ENCODE results near the gene ALDH1A3.
A peak's percentile ranks its signal among the peaks of the same experiment; 100 is the strongest.

ALDH1A3 gene

GRCh38 chr15:100859970-100860828 lies 19.4 kb upstream of the ALDH1A3 start:
- DNase-seq = no peak

DNA sequence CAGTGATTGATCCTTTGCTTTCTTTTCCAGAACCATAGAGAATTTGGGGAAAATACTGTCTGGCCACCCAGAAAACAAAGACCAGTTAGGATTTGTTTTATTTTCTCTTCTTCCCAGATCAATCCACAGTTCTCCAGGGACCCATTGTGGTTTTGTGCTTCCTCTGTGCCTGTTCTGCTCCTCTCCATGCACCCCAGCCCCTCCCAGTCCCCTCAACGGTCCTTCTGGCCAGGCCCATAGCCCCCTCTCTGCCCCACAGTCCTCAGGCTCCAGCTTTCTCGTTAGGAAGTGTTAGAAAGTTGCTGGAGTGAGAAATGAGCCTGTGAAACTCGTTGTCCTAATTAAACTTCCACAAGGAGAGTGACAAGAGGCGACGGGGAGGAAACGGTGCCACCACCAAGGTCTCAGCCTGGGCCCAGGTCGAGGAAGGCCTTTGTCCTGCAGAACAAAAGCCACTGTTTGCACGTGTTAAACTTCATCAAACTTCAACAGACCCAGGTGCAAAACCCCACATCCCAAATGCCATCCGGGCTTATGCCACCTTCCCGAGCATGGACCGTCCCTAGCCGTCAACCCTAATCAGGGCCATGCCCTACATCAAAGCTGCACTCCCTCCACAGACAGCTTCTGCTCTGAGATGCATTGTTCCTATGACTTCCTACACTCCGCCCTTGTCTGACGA lies 18.7 kb upstream of the ALDH1A3 start:
- no peak for DNase-seq

- no peak for DNase-seq
Observed at GRCh38 chr15:100861511-100861991, 18.1 kb upstream of the ALDH1A3 start.

DNA sequence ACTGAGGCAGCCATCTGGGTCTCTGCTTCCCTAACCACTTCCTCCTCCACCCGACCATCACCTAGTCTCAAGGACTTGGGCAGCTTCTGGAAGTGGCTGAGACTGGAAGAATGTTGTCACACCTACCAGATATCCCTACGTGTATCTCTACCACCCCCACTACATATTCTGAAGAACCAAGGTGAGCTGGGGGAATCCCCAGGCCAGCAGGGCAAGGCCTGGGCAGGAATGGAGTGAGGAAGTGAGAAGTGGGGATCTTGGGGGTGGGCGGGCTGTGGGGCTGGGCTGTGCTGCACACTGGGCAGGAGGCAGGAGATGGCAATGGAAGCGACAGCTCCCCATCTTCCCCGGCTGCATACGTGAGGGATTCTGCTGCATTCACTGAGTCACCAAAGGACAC lies 17.5 kb upstream of the ALDH1A3 start:
- DNase-seq = no peak

DNA sequence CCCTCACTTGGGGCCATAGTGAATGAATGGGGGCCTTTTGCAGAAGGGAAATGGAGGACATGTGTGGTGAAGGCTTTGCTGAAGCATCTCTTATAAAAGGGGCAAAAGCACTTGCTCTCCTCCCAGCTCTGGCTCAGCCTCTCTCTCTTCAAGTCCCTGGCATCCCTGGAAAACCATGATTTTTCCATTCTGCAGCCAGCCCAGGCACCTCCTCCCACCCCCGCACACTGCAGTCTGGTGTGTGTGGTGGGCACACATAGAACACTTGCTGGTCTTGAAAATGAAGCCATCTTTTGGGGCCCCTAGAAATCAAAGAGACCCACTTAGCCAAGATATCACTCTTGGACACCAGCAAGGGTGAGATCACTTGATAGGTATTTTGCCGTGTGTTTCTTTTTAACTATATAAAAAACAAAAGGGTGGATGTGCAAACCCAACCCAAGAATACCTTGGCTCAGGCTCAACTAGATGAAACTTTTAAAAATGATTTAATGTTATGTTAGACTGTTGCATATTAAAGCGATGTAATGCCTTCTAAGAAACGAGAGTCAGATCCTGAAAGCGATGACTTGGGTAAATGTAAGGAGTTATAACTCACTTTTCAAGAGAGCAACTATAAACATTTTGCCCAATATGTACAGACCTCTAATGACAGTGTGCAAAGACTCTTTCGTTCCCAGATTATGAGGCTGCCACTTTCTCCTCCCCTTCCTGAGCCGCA lies 16.4 kb upstream of the ALDH1A3 start:
- no peak for DNase-seq

DNA sequence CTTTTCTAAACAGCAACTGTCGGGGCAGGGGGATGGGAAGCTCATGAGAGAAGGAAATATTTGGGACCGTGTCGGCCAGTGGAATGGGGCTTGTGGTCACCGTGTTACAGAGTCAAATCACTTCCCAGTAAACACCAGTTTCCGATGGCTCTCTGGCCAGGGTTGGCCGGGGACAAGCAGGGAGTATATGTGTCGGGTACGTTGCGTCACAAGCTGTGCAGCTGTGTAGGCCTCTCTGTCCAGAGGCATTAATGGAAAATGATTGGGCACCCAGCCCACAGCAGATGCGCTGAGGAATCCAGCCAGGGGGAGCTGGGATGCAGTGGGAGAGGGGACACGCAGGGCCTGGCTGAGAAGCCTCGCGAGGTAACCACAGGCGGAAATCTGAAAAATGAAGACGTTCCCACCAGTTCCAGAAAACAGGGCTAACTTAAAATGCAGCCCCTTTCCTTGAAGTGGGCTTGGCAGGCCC lies 15.8 kb upstream of the ALDH1A3 start:
- no peak for DNase-seq

DNA sequence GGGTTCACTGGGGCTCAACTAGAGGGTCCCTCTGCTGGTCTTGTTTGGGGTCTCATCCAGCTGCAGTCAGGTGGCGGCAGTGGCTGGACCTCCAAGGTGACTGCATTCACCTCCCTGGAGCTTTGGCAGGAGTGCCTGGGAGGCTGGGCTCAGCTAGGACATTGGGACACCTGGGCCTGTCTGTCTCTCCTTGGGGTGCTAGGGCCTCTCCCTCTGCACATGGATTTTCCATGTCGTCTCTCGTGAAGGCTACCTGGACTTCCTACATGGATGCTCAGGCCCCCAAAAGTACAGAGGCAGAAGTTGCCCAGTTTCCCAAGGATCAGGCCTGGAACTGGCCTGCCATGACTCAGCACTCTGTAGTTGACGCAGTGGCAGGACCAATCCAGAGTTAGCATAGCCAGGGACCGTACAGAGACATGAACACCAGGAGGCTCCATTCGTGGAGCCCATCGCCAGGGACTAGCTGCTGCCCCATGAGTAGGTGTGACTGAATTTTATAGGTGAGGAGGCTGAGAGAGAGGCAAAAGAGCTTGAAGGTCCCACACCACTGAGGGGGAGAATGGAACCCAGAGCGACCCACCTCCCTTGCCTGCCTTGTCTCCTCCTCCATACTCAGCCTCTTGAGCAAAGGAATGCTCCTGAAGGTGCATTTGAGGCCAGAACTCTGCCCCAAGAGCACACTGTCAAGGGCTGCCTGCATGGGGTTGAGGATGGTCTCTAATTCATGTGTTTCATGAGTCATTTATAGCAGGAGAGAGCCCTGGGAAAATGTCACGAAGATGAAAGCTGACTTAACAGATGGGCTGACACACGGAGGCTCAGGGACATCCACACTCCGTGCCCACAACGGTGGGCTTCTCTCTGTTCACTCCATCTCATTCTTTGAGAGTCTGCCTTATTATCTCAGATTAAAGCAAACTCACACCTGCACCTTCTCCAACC lies 13.0 kb upstream of the ALDH1A3 start:
- DNase-seq = no peak

GRCh38 chr15:100867433-100867832 lies 12.2 kb upstream of the ALDH1A3 start:
- no peak for DNase-seq

GRCh38 chr15:100869151-100869999 lies 10.3 kb upstream of the ALDH1A3 start:
- DNase-seq = peak; percentile 58 to 60

DNA sequence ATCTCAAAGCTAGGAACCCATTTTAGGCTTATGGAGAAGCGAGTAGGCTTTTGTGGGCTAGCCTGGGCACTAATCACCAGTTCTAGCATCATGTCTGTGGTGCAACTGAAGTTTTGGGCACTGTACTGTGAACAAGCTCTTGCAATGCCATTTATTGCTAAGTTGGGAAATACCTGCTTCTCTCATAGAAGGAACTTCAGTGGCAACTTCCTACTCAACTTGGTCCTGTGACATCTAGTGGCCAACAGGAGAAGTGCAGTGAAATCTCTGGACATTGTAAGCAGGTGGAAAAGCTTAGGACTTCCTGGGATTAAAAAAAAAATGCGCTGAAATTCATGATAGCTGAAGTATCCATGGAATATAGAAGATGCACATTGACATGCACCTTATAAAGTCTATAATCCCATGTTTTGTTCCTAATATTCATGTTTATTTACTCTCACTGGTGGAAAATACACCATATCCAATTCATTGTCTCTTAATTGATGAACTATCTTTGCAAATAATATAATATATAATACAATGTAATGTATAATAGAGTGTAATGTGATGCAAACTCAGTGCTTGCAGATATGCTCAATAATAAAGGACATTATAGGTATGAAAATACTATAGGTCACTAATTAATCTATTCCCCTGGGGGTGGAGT lies 6.5 kb upstream of the ALDH1A3 start:
- peak; percentile 53 to 54 for DNase-seq

DNA sequence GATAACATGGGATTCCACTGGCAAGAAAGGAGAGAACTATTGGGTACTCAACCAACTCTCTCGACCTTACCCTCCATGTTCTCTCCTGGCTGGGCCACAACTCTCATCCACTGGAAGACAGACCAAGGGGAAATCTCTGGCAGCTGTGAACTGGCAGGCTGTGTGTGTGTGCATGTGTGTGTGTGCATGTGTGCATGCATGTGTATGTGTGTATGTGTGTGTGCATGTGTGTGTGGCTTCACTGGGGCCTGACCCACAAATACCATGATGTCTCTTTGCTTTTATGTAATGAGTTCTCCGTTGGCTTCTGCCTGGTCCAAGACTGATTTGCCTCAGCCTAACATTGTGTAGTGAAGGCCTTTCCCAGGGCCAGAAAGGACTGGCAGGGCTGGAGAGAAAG lies 4.1 kb upstream of the ALDH1A3 start:
- no peak for DNase-seq

DNA sequence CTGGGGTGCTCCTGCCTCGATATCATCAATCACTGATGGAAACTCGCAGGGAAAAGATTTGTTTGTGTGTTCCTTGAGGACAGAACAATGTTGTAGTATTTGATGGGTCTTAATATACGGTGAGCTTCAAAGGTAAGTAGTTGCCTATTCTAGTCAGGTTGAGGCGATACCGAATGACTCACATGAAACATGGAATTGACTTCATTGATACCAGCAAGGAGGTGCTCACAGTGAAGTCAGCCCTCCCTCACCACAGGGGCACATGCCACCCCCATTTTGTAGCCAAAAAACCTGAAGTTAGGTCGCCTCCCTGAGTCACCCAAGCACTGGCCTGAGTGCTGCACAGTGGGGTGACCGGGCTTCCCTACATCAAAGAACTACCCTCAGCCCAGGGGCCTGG lies 3.7 kb upstream of the ALDH1A3 start:
- DNase-seq = no peak

DNA sequence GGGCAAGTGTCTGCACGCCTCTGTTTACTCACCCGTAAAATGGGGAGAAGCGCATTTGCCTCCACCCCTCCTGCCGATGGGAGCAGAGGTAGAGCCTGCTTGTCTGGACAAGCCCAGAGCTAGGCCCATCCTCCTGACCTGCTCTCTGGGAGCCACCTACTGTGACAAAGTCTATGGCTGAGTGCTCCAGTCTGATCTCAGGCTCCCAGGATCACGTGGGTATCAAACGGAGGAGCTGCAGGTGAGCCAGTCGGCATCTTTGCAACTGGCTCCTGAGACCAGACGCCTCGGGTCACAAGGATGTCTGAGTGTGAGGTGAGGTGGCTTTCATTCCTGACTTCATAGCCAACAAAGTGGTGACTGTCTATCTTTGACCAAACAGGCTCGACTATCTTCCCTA lies 2.1 kb upstream of the ALDH1A3 start:
- DNase-seq = no peak

GRCh38 chr15:100878130-100878529 lies 1.5 kb upstream of the ALDH1A3 start:
- no peak for DNase-seq

- DNase-seq = no peak
Observed at GRCh38 chr15:100878648-100879047, 983 bp upstream of the ALDH1A3 start.

GRCh38 chr15:100879061-100879463 lies 569 bp upstream of the ALDH1A3 start:
- DNase-seq = peak in 1 of 2 experiments; percentile 21

GRCh38 chr15:100880139-100880896 lies 687 bp downstream of the ALDH1A3 start:
- peak in 1 of 2 experiments; percentile 23 for DNase-seq

GRCh38 chr15:100880897-100881242 lies 1.2 kb downstream of the ALDH1A3 start:
- no peak for DNase-seq

DNA sequence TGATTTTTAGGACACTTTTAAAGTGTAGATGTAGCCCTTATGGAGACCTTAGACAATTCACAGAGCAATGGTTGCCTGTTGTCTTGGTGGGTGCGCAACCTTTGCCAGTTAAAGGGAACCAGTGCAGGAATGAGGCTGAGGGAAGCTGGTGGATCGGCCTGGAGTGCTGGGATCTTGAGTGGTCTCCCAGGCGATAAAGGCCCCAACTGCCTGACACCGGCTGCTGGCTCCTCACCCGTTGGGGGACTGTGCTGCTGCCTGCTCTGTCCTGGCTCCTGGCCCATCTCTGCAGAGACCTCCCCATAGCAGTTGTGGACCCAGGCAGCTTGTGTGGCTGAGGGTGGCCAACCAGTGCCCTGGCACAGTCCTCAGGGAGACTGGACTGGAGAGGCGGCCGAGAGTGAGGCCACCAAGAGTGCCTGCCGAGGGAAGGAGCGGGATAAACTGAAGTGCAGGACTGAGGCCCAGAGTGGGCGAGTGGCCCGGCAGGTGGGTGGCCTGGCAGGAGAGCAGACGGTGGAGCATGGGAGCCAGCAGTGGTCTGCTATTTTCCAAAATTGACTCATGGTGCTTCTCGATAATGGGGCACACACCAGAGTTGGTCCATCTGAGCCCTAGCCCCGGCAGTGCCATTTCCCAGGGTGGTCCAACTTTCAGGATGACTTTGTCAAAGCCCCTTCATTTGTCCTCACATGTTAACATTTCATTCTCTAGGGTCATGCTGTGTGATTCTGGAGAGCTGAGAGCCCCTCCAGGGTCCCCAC lies 2.1 kb downstream of the ALDH1A3 start:
- DNase-seq = no peak

All from activated T-cell treated with anti-CD3 and anti-CD28 coated beads, Interleukin-2, amount 50 U/mL, for 48 hours (primary cell).